ENCODE measurements around the gene PNPLA5.

DNA sequence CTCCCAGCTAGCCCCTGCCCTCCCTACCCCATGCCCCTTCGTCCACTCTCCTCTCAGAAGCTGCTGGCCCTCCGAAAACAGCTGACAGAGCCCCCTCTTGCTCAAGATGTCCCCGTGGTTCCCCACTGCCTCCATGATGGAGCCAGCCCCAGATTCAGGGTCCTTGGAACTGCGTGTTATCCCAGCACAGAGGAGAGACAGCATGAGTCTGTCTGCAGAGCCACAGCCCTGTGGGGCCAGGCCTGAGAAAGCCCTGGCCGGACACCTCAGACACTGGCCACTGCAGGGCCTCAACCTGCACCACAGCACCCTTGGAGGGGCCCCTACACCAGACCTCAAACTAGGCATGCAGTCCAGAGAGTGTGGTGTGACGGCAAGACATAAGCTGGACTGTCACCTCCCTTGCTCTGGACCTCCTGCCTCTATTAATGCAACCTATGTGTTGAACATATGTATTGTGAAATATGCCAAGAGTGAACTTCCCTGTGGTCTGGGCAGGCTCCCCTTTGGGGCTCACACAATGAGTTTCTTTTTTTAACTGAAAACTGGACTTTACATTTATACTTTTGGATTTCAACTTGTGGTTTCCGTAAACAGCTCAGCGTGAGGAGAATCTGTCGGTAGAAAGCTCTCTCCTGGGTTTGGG is 9.6 kb downstream of the PNPLA5 start:
- no peak for TF ChIP-seq ELK1 (IDR thresholded peaks at IDR 0.05; ENCODE audit: low read depth, low read length)
- TF ChIP-seq CTCF (IDR thresholded peaks at IDR 0.05) = no peak
- no peak for TF ChIP-seq MAFK (IDR thresholded peaks at IDR 0.05; ENCODE audit: partially characterized antibody)
- no peak for TF ChIP-seq KDM1A (IDR thresholded peaks at IDR 0.05; ENCODE audit: low read depth)
- no peak for TF ChIP-seq MYC (IDR thresholded peaks at IDR 0.05; ENCODE audit: borderline replicate concordance, low read length)
- no peak for TF ChIP-seq RCOR1 (IDR thresholded peaks at IDR 0.05; ENCODE audit: low read depth, low read length)
- TF ChIP-seq POLR2A (IDR thresholded peaks at IDR 0.05; ENCODE audit: low read length) = no peak

All from A549 (cell line).